ENCODE measurements around the gene GNB1L. TPM values are rescaled to one million over a fixed set of nuclear protein-coding genes. Genes with fewer than 3 reads are reported as not detected.

The GNB1L gene
- total RNA-seq, 1 experiment from 2014 or later = 17.9 TPM

DNA sequence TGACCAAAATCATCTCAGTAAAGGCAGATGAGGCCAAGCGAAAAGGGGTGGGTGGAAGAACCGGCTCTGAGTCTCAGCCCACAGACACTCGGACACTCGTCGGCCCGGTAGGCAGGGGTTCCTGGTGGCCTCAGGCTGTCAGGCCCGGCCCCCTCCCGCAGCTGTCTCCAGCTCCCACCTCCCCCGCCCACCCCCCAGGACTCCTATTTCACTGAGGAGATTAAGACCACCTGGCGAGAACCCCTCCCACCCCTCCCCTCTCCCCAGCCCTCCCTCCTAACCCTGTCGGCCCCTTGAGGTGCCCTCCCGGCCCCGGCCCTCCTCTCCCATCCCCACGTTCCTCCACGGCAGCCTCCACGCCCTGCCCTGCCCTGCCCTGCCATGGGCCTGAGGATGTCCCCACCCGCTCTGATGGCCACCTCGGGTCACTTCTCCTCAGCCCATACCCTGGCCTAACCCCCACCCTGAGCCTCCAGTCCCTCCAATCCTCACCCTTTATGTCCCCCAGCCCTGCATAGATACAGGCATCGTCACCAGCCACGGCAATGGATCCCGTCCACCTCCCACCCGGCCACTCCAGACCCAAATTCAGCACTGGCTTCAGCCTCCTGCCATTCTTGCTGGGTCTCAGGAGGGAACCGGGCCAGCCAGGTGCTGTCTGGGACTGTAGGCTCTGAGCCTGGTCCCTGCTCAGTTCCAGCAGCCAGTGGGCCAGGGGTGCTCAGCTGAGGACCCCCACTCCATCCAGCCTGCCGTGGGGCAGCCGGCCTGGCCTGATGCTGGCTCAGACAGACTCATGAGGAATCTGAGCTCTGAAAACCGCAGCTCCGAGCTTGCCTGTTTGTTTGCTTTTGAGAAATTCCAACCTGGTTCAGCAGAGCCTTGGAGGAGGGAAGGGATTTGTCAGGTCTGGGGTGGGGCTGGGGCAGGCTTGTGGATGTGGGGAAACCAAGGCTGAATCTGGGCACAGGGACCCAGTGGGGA lies 103.9 kb downstream of the GNB1L start:
- Histone ChIP-seq H3K36me3 (ENCODE audit: insufficient read depth, low read length, poor library complexity, severe bottlenecking) (no peaks in the 10 kb centered on the region), H3K4me3 (ENCODE audit: low read depth, low read length, poor library complexity, severe bottlenecking) (no peak overlapping the region), H3K27me3 (replicated peaks; ENCODE audit: insufficient read depth, low read depth, low read length, poor library complexity) (peaks cover 19% of the 10 kb centered on the region), H3K27ac (ENCODE audit: low read depth, low read length, poor library complexity, severe bottlenecking) (no peak overlapping the region), H3K4me1 (ENCODE audit: insufficient read depth, low read length, poor library complexity, severe bottlenecking) (no peaks in the 10 kb centered on the region), H3K9me3 (ENCODE audit: low read depth, low read length, poor library complexity, severe bottlenecking) (no peaks in the 10 kb centered on the region)
- intact Hi-C loops (cut with micrococcal nuclease; ENCODE audit: unreplicated experiment) = no loop called here
- TF ChIP-seq CTCF (conservative IDR thresholded peaks at IDR 0.05; ENCODE audit: low read depth, low read length) = no peak
- TF ChIP-seq EZH2 (IDR thresholded peaks at IDR 0.05; ENCODE audit: borderline replicate concordance, low read depth, low read length, poor library complexity, severe bottlenecking) = no peak
- ChIA-PET POLR2A (ENCODE audit: low non-redundant PET) (no interaction called here), CTCF (interaction anchor here (0.5 kb wide), 1 partner anchor 14 kb away, joined by 3 read pairs; no protein-coding TSS in a partner anchor)
- no TSS peak for BruUV-seq (replicated peaks)
- DNase-seq (ENCODE audit: low spot score) = no peak

DNA sequence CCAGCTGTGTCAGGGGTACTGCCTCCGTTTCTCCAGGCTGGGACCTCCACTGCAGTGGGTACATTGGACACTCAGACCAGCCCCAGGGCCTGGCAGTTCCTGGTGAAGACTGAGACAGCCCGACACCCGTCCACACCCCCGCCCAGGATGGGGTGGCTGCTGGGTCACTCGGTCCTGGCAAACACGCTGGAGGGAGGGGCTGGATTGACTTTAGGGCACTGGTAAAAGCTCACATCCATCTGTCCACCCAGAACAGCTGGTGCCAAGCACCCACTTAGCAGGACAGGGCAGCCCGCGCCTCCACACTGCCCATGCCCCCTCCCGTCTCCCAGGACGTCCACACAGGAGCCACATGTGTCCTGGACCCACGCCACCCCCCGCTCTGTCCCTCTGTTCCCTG lies 104.8 kb downstream of the GNB1L start:
- ChIA-PET POLR2A (ENCODE audit: low non-redundant PET) (no interaction called here), CTCF (no interaction called here)
- Histone ChIP-seq H3K4me1 (ENCODE audit: insufficient read depth, low read length, poor library complexity, severe bottlenecking) (no peaks in the 10 kb centered on the region), H3K9me3 (ENCODE audit: low read depth, low read length, poor library complexity, severe bottlenecking) (no peaks in the 10 kb centered on the region), H3K4me3 (ENCODE audit: low read depth, low read length, poor library complexity, severe bottlenecking) (no peak overlapping the region), H3K36me3 (ENCODE audit: insufficient read depth, low read length, poor library complexity, severe bottlenecking) (no peaks in the 10 kb centered on the region), H3K27ac (ENCODE audit: low read depth, low read length, poor library complexity, severe bottlenecking) (no peak overlapping the region), H3K27me3 (replicated peaks; ENCODE audit: insufficient read depth, low read depth, low read length, poor library complexity) (peaks cover 10% of the 10 kb centered on the region)
- TF ChIP-seq CTCF (conservative IDR thresholded peaks at IDR 0.05; ENCODE audit: low read depth, low read length) = no peak
- intact Hi-C loops (cut with micrococcal nuclease; ENCODE audit: unreplicated experiment) = no loop called here
- no TSS peak for BruUV-seq (replicated peaks)
- DNase-seq (ENCODE audit: low spot score) = no peak

DNA sequence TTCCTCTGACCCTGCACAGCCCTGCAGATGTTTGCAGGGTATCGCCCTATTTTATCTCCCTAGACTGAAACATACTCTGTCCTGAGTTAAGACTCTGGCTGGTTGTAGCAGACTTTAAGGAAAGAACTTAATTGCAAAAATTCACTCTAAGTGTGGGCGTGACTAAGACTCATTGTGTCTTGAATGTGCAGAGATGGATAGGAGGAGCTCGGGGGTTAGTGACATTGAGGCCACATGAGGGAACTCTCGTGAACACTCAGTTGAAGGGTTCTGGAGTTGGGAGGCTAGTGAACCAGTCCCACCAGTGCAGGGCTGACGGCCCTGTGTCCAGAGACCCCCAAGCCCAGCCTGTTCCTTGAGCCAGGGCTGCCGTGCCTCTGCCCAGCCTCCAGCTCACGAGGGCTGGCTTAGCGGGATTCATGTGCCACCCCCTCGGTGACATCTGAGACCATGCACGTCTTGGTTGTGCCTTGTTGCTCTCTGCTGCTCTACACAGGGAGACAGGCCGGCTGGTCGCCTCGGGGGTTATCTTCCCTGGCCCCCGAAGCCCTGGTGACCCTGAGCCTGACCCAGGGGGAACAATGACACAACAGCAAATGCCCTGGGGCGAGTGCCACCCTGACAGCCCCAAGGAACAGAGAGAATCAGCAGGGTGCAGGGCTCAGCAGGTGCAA lies 105.5 kb downstream of the GNB1L start:
- H3K36me3 ChIP-seq (ENCODE audit: insufficient read depth, low read length, poor library complexity, severe bottlenecking) = no peaks in the 10 kb centered on the region
- TF ChIP-seq CTCF (conservative IDR thresholded peaks at IDR 0.05; ENCODE audit: low read depth, low read length) (no peak), EZH2 (IDR thresholded peaks at IDR 0.05; ENCODE audit: borderline replicate concordance, low read depth, low read length, poor library complexity, severe bottlenecking) (no peak)
- H3K9me3 ChIP-seq (ENCODE audit: low read depth, low read length, poor library complexity, severe bottlenecking) = no peaks in the 10 kb centered on the region
- H3K4me1 ChIP-seq (ENCODE audit: insufficient read depth, low read length, poor library complexity, severe bottlenecking) = no peaks in the 10 kb centered on the region
- CTCF ChIA-PET = no interaction called here
- POLR2A ChIA-PET (ENCODE audit: low non-redundant PET) = interaction anchor here (1.0 kb wide), 1 partner anchor 192 kb away, joined by 3 read pairs; the partner anchor contains the start of genes COMT and TXNRD2
- DNase-seq (ENCODE audit: low spot score) = no peak
- BruUV-seq (replicated peaks) = no TSS peak
- peaks cover 3% of the 10 kb centered on the region for H3K27me3 ChIP-seq (replicated peaks; ENCODE audit: insufficient read depth, low read depth, low read length, poor library complexity)
- intact Hi-C loops (cut with micrococcal nuclease; ENCODE audit: unreplicated experiment) = no loop called here
- H3K27ac ChIP-seq (ENCODE audit: low read depth, low read length, poor library complexity, severe bottlenecking) = no peak overlapping the region
- H3K4me3 ChIP-seq (ENCODE audit: low read depth, low read length, poor library complexity, severe bottlenecking) = no peak overlapping the region

Measured in A673 (cell line).